HFFc6 (cell line): Measurements from ENCODE around the gene DPP6. TPM values are rescaled to one million over a fixed set of nuclear protein-coding genes. Genes with fewer than 3 reads are reported as not detected.

ENCODE experiments used
- DNase-seq: peaks from one replicate; pipeline ENCODE4 v3.0.0-alpha.2; 2018
- H3K27ac Mint-ChIP-seq: 2 replicates; pipeline ENCODE4 v1.8.0; 2020; ENCODE audit warnings: mild to moderate bottlenecking, mixed read lengths
- H3K27me3 Mint-ChIP-seq: 2 replicates; pipeline ENCODE4 v1.8.0; 2021; ENCODE audit warnings: mild to moderate bottlenecking, moderate library complexity, mixed read lengths; ENCODE audit not compliant: insufficient read depth
- H3K36me3 Mint-ChIP-seq: 2 replicates; pipeline ENCODE4 v1.8.0; 2021; ENCODE audit warnings: low read depth, mixed read lengths
- H3K4me1 Mint-ChIP-seq: 2 replicates; pipeline ENCODE4 v1.8.0; 2020; ENCODE audit warnings: low read depth, mixed read lengths
- H3K4me3 Mint-ChIP-seq: 2 replicates; pipeline ENCODE4 v1.8.0; 2020; ENCODE audit warnings: mild to moderate bottlenecking, moderate library complexity, mixed read lengths
- H3K9me3 Mint-ChIP-seq: 2 replicates; pipeline ENCODE4 v1.8.0; 2020; ENCODE audit warnings: mild to moderate bottlenecking, mixed read lengths
- CTCF ChIP-seq: fragments of 200-600 bp; sonication (generic); IDR thresholded peaks from 2 replicates; pipeline ENCODE4 v1.5.0; 2021; ENCODE audit warnings: antibody characterized with exemption, mild to moderate bottlenecking
- total RNA-seq, 6 experiments: library from RNA; stranded (reverse); fragmentation: NEBNext Ultra II Directional; extraction: Animal tissue kit (Norgen Biotek cat#: 25700); gene quantifications; 2 replicates in 1 of 6; 3 replicates in 5 of 6; pipeline ENCODE4 v1.2.3, GENCODE V29; 2021

DPP6 gene
- total RNA-seq, 6 experiments from 2014 or later: not detected

GRCh38 chr7:154512121-154512833 is 460.1 kb downstream of the DPP6 start:
- TF ChIP-seq CTCF: no peak
- Mint-ChIP-seq H3K27me3 (no peaks in the 10 kb centered on the region; the same call in 1 of the 2 replicates), H3K4me3 (no peak overlapping the region), H3K27ac (no peak overlapping the region), H3K9me3 (peaks cover 48% of the 10 kb centered on the region), H3K4me1 (no peaks in the 10 kb centered on the region), H3K36me3 (peaks cover 5% of the 10 kb centered on the region; the same call in 1 of the 2 replicates)
- no peak for DNase-seq

- H3K27me3 Mint-ChIP-seq: peaks cover 2% of the 10 kb centered on the region; the same call in 1 of the 2 replicates
- no peak for TF ChIP-seq CTCF
- peaks cover 69% of the 10 kb centered on the region for H3K9me3 Mint-ChIP-seq
- no peak overlapping the region for H3K4me3 Mint-ChIP-seq
- H3K36me3 Mint-ChIP-seq: peaks cover 4% of the 10 kb centered on the region; the same call in 1 of the 2 replicates
- DNase-seq: no peak
- no peaks in the 10 kb centered on the region for H3K4me1 Mint-ChIP-seq
- no peak overlapping the region for H3K27ac Mint-ChIP-seq
Observed at GRCh38 chr7:154517768-154518167, 465.6 kb downstream of the DPP6 start.

DNA sequence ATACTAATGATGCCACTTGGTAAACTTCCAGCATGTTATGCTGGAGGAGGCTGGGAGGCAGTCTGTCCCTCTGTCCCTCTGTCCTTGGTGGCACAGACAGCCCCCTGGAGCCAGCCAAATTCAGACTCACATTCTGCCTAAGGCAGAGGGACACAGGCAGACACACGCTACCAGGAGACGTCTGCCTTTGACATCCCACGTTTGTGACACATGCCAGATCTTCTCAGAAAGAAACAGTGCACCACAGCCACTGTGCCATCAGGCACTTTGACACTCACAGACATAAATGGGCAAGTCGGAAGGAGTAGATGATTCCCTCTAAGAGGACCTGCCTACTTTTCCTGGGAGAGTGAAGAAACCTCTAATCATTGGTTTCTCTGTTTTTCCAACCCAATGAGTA is 467.0 kb downstream of the DPP6 start:
- H3K4me3 Mint-ChIP-seq: no peak overlapping the region
- peaks cover 74% of the 10 kb centered on the region for H3K9me3 Mint-ChIP-seq
- no peak for DNase-seq
- no peak overlapping the region for H3K27ac Mint-ChIP-seq
- peaks cover 4% of the 10 kb centered on the region; the same call in 1 of the 2 replicates for H3K36me3 Mint-ChIP-seq
- no peak for TF ChIP-seq CTCF
- H3K4me1 Mint-ChIP-seq: no peaks in the 10 kb centered on the region
- peaks cover 2% of the 10 kb centered on the region; the same call in 1 of the 2 replicates for H3K27me3 Mint-ChIP-seq

- DNase-seq: no peak
- no peaks in the 10 kb centered on the region for H3K4me1 Mint-ChIP-seq
- H3K36me3 Mint-ChIP-seq: peaks cover 10% of the 10 kb centered on the region
- peaks cover 45% of the 10 kb centered on the region for H3K9me3 Mint-ChIP-seq
- no peak for TF ChIP-seq CTCF
- no peak overlapping the region for H3K27ac Mint-ChIP-seq
- no peak overlapping the region for H3K4me3 Mint-ChIP-seq
- no peaks in the 10 kb centered on the region; the same call in 1 of the 2 replicates for H3K27me3 Mint-ChIP-seq
Observed at GRCh38 chr7:154530136-154530535, 477.9 kb downstream of the DPP6 start.

DNA sequence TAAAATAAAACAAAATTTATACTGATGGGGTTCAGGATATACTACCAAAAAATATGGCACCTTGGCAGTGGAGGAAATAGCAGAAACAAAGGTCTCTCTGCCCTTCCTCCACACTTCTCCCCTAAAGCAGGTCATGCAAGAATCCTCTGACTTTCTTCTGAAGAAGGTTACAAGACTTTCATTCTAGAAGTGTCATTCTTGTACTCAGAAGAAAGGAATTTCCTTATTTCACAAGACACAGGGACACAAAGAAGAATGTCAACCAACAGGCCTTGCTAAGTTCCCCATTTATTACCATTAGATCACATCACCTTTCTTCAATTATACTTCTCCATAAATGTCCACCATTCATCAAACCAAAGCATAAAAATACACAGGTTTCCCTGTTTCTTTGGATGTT is 480.6 kb downstream of the DPP6 start:
- Mint-ChIP-seq H3K9me3 (peaks cover 48% of the 10 kb centered on the region), H3K36me3 (peaks cover 10% of the 10 kb centered on the region)

More for the DNA sequence above, 480.6 kb downstream of the DPP6 start:
- DNase-seq: no peak
- H3K27me3 Mint-ChIP-seq: no peaks in the 10 kb centered on the region; the same call in 1 of the 2 replicates
- no peak overlapping the region for H3K27ac Mint-ChIP-seq
- no peak overlapping the region for H3K4me3 Mint-ChIP-seq
- TF ChIP-seq CTCF: no peak
- H3K4me1 Mint-ChIP-seq: no peaks in the 10 kb centered on the region
